Myocyte (in vitro differentiated cells): ENCODE measurements around the gene PLXNA4. TPM values are rescaled to one million over a fixed set of nuclear protein-coding genes. Genes with fewer than 3 reads are reported as not detected.
"Not testable (repeated sequence)": the region's sequence is repeated elsewhere in the genome, so short reads cannot be mapped to it uniquely, and the experiment has no call there.

ENCODE experiments used
- DNase-seq: peaks from one replicate; pipeline ENCODE4 v3.0.0-alpha.2; 2012; ENCODE audit warnings: low read depth
- polyA plus RNA-seq: library from polyadenylated mRNA; unstranded; fragments of >200 nt; gene quantifications from one replicate; pipeline ENCODE4 v1.2.1, GENCODE V29; 2012; ENCODE audit warnings: missing spikeins
- total RNA-seq: library from RNA; depleted of rRNA; stranded (reverse); fragments of >200 nt; gene quantifications from 2 replicates; pipeline ENCODE4 v1.2.3, GENCODE V29; 2014

PLXNA4 gene, protein sequence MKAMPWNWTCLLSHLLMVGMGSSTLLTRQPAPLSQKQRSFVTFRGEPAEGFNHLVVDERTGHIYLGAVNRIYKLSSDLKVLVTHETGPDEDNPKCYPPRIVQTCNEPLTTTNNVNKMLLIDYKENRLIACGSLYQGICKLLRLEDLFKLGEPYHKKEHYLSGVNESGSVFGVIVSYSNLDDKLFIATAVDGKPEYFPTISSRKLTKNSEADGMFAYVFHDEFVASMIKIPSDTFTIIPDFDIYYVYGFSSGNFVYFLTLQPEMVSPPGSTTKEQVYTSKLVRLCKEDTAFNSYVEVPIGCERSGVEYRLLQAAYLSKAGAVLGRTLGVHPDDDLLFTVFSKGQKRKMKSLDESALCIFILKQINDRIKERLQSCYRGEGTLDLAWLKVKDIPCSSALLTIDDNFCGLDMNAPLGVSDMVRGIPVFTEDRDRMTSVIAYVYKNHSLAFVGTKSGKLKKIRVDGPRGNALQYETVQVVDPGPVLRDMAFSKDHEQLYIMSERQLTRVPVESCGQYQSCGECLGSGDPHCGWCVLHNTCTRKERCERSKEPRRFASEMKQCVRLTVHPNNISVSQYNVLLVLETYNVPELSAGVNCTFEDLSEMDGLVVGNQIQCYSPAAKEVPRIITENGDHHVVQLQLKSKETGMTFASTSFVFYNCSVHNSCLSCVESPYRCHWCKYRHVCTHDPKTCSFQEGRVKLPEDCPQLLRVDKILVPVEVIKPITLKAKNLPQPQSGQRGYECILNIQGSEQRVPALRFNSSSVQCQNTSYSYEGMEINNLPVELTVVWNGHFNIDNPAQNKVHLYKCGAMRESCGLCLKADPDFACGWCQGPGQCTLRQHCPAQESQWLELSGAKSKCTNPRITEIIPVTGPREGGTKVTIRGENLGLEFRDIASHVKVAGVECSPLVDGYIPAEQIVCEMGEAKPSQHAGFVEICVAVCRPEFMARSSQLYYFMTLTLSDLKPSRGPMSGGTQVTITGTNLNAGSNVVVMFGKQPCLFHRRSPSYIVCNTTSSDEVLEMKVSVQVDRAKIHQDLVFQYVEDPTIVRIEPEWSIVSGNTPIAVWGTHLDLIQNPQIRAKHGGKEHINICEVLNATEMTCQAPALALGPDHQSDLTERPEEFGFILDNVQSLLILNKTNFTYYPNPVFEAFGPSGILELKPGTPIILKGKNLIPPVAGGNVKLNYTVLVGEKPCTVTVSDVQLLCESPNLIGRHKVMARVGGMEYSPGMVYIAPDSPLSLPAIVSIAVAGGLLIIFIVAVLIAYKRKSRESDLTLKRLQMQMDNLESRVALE (N-terminal part only)
- under 0.01 and 0.05 TPM in 2 replicates for total RNA-seq
- polyA plus RNA-seq, result 0.04 TPM

DNA sequence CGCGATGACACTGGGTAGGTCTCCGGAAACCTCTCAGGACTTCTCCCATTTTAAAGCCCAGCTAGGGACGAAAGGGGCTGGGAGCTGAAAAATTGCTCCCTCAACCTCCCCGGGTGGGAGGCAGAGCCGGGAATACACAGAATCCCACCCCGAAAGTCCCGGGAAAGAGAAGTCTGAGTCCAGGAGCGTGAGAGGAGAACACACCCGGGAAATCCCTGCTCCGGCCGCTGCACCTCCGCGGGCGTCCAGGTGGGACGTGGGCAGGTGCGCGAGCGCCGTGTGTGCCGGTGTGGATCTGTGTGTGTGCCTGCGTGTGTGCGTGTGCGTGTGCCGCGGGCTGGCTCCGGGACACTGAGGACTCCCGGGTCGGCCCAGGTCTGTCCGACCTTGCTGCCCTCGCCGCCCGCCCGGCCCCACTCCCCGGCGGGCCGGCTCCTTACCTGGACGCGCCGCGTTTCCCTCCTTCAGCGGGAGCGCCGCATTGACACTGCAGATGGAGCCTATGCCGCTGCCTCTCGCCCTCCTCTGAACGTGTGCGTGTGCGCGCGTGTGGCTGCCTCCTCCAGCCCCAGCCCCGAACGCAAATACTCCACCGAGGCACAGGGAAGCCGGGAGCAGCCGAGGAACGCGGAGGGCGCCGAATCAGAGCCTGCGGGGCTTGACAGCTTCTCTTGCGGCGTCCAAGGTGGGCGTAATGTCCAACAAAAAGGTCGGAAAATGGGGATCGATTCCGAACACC lies at the start of gene PLXNA4:
Gene PLXNA4 (minus strand): TSS at position 489 of the 739 bp plus-strand sequence. CDS start 67,777 bp downstream, outside the sequence.
- no peak for DNase-seq

DNA sequence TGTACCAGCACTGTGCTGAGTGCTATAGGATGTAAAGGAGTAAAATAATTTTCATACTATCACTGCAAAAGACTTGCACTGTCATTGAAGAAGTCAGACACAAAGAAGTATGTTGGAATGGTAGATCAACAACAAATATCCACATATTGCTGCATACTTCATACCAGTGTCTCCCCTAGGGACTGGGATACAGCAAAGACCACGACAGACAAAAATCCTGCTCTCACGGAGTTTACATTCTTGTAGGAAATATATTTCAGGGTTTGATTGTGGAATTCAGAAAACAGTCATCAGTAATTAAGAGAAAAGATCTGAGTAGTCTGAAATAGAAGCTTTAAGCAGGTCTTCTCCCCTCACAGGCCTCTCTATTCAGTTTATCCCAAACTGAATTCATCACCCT lies 49.4 kb upstream of the PLXNA4 start:
- DNase-seq, result no peak

DNA sequence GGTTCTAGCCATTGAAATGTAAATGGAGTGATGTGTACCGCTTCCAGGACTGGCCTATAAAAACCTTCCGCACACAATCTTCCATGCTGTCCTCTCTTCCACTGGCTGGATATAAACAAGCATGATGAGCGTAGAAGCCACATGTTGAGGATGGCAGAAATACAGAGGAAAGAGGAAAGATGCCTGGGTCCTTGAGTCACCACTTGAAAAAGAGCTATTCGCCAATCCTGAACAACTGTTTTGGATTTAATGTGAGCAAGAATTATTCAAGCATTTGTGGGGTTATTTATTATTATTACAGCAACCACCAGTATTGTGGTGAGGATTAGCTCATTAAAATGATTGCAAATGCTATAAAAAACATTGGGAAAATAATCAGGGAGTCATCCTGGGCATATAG lies 45.8 kb upstream of the PLXNA4 start:
- no peak for DNase-seq

DNA sequence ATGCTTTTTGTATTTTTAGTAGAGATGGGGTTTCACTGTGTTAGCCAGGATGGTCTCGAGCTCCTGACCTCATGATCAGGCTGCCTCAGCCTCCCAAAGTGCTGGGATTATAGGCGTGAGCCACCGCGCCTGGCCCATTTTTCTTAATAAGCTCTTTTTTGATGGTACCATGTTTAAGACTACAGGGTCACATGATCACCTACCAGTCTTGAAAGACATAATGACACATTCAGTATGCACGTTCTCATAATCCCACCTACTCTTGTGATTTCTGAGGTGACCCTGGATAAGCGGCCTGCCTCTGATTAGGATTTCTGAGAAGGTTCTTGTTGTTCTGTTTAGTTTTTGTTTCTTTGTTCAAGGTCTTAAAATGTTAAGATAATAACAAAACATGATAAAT lies 43.7 kb upstream of the PLXNA4 start:
- no peak for DNase-seq

DNA sequence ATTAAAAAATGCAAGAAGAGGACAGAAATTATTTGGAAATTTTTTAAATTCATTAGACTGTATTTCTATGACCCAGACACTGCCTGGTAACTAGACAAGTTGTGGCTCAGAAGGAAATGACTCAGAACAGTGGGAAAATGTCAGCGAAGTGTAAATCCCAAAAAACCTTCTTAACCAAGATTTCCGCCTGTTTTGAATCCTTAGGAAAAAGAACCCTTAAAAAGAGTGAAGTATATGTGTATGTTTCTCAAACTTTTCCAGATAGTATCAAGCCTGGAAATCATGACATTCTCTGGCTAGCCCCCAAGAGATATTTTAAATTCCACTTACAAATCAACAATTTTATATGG lies 42.7 kb upstream of the PLXNA4 start:
- no peak for DNase-seq

DNA sequence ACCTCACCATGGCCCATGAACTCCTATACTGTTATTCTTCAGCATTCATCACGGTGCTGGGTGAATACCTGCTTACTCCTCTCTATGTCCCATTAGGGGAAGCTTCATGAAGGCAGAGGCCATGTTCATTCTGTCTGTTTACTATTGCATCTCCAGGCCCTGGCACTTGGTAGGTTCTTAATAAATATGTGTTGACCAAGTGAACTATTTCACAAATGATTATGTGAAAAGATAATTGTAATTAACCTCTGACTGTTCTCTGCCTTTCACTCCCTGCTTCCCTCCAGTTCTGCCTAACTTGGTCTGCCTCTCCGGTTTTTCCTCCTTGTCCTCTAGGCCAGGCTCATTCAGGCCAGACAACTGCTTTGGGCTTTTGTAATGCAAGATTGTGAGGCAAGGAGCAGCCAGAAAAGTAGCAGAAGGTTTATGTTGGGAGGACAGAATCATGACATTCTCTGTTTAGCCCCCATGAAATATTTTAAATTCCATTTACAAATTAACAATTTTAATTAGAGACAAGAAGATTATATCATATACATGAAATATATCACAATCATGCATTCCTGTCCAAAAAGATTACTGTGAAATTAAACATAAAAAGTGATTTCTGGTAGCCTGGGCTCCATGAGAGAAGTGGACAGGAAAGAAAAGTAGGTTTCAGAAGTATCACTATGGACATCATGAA lies 42.1 kb upstream of the PLXNA4 start:
- DNase-seq, result no peak

DNA sequence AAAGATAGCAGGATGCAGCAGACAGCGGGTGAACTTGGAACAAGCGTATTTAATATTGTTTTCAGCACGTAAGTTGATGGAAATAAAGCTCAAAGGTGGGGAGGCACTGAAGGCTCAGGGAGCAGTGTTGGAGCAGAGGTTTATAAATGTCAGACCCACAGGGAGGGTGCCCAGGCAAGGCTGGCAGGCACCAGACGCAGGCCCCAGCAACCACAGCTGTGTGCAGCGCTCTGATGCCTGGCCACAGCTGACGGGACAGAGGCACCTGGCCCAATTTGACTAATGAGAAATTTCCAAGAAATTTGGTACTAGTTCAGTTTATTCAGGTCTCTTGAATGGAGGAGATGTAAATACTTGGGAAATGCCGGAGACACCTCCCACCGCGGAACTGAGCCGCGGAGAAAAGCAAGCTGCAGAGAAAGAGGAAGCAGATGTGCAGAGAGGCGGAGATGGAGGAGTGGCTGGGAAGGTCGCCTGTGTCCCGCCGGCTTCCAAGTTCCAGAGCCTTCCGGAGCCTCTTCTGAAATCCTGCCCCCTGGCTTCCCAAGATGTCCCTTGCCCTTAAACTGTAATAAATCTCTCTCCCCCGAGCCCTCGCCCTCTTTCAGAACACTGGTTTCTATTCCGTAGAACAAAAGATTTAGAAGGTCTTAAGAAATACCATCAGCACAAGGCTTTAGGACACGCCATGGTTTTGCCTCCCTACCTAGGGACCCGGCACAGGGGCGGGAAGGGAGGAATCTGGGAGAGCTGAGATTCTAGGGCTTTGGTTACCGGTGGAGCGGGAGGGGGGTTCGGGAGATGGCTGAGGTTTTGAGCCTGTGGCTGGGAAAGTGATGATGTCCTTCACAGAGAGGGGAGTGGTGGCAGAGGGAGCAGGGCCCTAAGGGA lies 38.4 kb upstream of the PLXNA4 start:
- DNase-seq, result peak; percentile 6

DNA sequence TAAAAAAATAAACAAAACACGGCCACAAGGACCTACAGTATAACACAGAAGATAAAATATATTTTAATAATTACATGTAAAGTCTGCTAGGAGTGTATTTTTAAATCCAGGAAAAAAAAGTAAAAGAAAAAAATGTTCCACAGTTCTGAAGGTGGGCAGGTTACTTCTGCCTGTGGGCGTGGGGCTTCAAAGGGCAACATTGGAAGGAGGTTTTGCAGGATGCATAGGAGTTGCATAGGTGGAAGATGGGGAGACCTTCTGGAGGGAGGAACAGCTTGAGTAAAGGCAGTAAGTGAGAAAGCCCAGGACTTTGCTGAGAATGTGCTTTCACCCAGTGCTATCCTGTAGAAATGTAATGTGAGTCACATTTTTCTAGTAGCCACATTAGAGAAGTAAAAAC lies 37.5 kb upstream of the PLXNA4 start:
- no peak for DNase-seq

DNA sequence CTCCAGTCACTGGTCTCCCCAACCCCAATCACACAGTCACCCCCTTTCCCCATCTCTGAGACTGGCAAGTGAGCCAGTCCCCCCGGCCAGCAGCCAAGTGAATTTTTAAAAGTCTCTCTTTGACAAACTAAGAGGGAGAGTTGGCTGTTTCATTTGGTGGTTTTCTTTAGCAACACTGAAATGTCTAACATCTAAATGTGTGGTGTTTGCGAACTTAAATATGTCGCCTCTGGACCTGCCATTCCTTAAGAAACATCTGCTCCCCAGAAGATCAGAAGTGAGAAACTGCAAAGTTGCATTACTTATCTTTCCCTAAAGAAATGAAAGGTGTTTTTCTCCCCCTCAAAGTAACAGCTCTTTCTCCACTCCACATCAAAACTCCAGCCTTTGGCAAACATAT lies 34.7 kb upstream of the PLXNA4 start:
- DNase-seq, result no peak

DNA sequence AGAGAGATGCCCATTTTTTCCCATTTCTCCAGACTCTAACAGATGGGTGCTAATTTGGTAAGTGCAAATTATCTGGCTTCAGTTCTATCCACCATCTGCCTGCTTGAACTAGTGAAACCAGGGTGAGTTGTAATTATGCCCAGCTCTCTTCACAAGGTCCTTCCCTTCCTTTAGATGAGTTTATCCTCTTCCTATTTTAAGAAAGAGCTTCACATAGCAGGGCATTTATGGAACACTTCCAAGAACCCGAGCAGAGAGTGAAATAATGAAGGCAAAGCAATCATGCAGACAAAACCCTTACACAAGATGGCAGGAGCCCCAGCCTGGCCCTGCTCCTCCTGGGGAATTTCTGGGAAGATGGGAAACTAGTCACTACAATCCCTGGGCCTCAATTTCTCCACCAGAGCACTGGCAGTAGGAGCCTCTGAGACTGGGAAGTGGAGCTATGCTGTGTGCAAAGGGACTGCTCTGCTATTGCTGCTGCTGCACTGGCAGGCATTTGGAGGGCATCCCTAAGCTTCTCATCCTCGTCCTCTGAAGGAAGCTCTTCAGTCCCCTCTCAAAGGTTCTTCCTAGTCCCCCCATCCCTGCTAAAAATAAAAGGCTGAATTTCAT lies 33.7 kb upstream of the PLXNA4 start:
- DNase-seq, result no peak

DNA sequence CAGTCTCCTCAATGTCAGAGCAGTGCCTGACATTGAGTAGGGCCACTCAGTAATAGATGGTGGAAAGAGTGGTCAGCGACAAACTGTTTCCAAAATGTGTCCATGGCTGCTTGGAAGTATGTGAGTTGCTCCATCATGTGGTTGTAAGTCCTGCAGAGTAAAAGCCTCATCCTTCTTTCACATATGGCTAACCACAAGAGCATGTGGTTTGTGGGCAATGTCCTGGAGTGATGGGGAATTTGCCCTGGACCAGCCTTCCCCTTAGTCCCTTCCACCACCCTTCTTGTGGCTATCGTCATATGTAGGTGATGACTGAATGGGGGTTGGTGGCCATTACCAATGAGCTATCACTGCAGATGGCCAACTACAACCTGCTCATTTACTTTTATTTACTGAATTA lies 33.0 kb upstream of the PLXNA4 start:
- peak; percentile 3 for DNase-seq

DNA sequence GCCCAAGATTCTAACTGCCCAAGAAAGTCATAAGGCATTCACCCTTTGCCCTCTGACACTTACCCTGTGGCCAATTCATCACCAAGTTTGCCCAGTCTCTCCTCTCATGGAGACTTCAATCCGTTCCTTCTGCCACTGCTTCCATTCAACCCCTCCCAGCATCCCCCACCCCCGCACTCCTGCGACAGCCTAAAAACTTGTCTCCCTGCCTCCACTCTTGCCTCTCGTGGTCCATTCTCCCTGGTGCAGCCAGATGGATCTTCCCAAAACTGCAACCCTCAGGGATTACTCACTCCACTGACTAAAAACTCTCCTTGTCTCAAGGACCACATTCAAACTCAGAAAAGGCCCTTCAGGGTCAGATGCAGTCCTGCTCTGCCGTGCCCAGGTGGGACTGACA lies 32.3 kb upstream of the PLXNA4 start:
- no peak for DNase-seq

DNA sequence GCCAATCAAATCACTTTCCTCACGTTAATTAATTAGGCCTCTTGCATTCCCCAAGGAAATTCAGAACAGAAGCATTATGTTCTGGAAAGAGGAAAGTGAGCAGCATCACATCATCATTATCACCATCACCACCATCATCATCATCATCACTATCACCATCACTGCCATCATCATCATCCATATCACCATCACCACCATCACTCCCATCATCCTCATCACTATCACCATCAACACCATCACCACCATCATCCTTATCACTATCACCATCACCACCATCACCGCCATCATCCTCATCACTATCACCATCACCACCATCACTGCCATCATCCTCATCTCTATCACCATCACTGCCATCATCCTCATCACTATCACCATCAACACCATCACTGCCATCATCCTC lies 31.4 kb upstream of the PLXNA4 start:
- DNase-seq, result no peak

DNA sequence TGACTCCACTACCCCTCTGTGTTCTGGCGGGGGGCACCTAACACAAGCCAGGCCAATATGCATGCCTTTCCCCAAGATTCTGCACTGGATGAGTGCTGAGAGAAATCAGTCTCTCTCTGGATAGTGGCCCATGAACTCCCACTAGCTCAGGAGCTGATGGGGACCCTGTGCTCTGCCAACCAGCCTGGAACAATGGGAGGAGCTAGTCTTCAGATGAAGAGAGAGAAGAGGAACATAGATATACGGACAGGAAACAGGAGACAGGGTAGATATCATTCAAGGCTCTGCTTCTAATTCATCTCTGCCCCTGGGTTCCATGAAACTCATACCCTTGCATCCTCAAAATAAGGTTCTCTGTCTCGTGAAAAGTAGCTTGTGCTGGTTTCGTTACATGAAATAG lies 27.9 kb upstream of the PLXNA4 start:
- no peak for DNase-seq

DNA sequence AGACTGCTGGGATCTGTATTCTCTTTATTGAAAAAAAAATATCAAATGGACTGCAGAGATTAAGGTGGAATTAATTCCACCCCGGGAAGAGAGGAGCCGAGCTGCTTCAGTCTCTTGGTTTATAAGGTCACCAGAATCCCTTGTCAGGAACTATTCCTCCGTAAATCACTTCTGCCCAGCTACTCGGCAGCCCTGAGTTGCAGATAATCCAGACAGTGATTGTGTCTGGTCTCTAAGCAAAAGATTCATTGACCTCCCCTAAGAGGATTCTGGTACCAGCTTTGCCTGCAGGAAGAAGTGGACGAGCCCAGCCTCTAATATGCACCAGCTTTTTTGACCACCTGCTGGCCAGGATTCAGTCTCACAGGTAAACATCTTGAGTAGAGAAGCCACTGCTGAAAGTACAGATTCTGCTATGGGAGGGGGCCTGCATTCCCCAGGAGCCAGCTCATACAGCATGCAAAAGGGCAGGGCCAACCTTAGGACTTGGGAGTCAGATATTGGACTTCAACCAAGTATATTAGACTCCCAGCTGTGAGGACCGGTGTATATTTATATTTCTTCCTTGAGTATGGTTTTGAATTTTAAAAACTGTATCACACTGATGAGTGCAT lies 27.1 kb upstream of the PLXNA4 start:
- DNase-seq, result no peak

DNA sequence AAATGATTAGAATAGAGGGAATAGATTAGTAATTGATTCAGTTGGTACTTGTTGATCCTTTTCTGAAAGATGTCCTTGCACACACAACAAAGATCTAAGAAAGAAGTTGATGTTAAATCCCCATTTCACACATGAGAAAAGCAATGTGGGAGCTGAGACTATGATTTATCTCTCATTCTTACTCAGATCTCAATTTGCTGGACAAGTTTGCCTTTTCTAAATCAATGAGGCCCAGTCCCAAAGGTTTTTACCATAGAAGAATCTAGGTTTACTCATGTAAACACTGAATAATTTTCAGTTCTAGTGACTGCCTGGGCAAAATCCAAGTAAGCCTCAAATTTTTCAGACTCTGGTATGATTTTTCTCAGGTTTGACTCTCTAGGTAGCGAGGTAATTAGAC lies 25.5 kb upstream of the PLXNA4 start:
- DNase-seq, result no peak

DNA sequence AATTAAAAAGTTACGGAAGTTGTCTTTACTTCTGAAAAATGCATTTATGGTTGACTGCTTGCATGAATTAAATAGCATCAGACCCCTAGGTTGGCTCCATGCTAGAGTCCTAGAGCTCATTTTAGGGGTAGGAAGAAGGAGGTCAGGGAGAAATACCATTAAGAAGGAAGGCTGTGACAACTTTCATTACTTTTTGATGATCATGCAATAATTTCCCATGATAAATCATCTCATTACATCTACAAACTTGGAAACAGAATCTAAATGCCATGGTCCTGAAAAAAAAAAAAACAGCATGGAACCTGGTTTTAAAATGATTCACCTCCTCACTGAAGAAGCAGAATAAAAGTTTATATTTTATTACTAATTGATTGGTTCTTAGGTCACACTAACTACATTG lies 20.3 kb upstream of the PLXNA4 start:
- no peak for DNase-seq

DNA sequence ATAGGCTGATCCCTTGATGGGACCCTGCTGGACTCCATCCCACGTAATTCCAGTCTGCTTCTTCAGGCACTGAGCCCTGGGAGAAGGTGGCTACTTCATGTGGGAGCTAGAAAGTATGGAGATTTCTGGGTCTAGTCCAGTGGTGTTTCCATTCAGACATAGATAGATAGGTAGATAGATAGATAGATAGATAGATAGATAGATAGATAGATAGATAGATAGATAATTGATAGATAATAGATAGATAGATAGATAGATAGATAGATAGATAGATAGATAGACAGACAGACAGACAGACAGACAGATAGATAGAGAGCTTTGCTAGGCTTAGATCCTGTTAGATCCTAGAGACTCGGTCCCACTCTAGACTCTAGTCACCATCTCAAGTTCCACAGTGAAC lies 18.5 kb upstream of the PLXNA4 start:
- not testable (repeated sequence) for DNase-seq
